HEK293T (cell line): ENCODE data around the gene TMEM165.
"Not testable (repeated sequence)": the region's sequence is repeated elsewhere in the genome, so short reads cannot be mapped to it uniquely, and the experiment has no call there.

ENCODE experiments used
- CTCF ChIA-PET: fragments of 350-600 bp; formaldehyde crosslinking; extraction: SDS; loops from one replicate; lab custom pipeline; 2021; ENCODE audit warnings: antibody characterized with exemption, inconsistent platforms; lab: Yijun Ruan, JAX
- POLR2A ChIA-PET: fragments of 350-600 bp; formaldehyde crosslinking; extraction: SDS; loops from one replicate; lab custom pipeline; 2020; ENCODE audit warnings: antibody characterized with exemption, inconsistent platforms; lab: Yijun Ruan, JAX
- DNase-seq: peaks from one replicate; pipeline ENCODE4 v3.0.0; 2012; ENCODE audit warnings: mixed read lengths; ENCODE audit errors: extremely low spot score
- ARNT ChIP-seq: fragments of 450-650 bp; IDR thresholded peaks from 2 replicates; pipeline ENCODE4 v1.6.1; 2017; ENCODE audit warnings: mild to moderate bottlenecking
- BHLHE40 ChIP-seq: fragments of 450-650 bp; IDR thresholded peaks from 2 replicates; pipeline ENCODE4 v1.6.1; 2016; ENCODE audit warnings: mild to moderate bottlenecking, moderate library complexity, borderline replicate concordance
- CTBP1 ChIP-seq: fragments of 450-650 bp; IDR thresholded peaks from 2 replicates; pipeline ENCODE4 v1.6.1; 2016; ENCODE audit warnings: borderline replicate concordance
- ELF4 ChIP-seq: fragments of 450-650 bp; IDR thresholded peaks from 2 replicates; pipeline ENCODE4 v1.6.1; 2017; ENCODE audit warnings: antibody characterized with exemption
- FOXA1 ChIP-seq: fragments of 450-650 bp; IDR thresholded peaks from 2 replicates; pipeline ENCODE4 v1.6.1; 2016; ENCODE audit warnings: mild to moderate bottlenecking
- FOXK2 ChIP-seq: fragments of 450-650 bp; IDR thresholded peaks from 2 replicates; pipeline ENCODE4 v1.6.1; 2016; ENCODE audit warnings: mild to moderate bottlenecking
- FOXM1 ChIP-seq: fragments of 450-650 bp; IDR thresholded peaks from 2 replicates; pipeline ENCODE4 v1.6.1; 2017; ENCODE audit warnings: mild to moderate bottlenecking, borderline replicate concordance
- HDGF ChIP-seq: fragments of 450-650 bp; IDR thresholded peaks from 2 replicates; pipeline ENCODE4 v1.6.1; 2017; ENCODE audit warnings: antibody characterized with exemption, borderline replicate concordance
- L3MBTL2 ChIP-seq: fragments of 450-650 bp; conservative IDR thresholded peaks from 2 replicates; pipeline ENCODE4 v1.6.1; 2016; ENCODE audit warnings: mild to moderate bottlenecking
- LEF1 ChIP-seq: fragments of 450-650 bp; IDR thresholded peaks from 2 replicates; pipeline ENCODE4 v1.6.1; 2017; ENCODE audit warnings: mild to moderate bottlenecking, borderline replicate concordance
- NFRKB ChIP-seq: fragments of 450-650 bp; IDR thresholded peaks from 2 replicates; pipeline ENCODE4 v1.6.1; 2016; ENCODE audit warnings: mild to moderate bottlenecking, moderate library complexity
- PKNOX1 ChIP-seq: fragments of 450-650 bp; IDR thresholded peaks from 2 replicates; pipeline ENCODE4 v1.6.1; 2016
- SP1 ChIP-seq: fragments of 450-650 bp; IDR thresholded peaks from 2 replicates; pipeline ENCODE4 v1.6.1; 2017
- SUZ12 ChIP-seq: fragments of 450-650 bp; IDR thresholded peaks from 2 replicates; pipeline ENCODE4 v1.6.1; 2016; ENCODE audit warnings: mild to moderate bottlenecking
- TARDBP ChIP-seq: fragments of 450-650 bp; IDR thresholded peaks from 2 replicates; pipeline ENCODE4 v1.6.1; 2016
- ZNF384 ChIP-seq: fragments of 450-650 bp; IDR thresholded peaks from 2 replicates; pipeline ENCODE4 v1.6.1; 2016

The TMEM165 gene

GRCh38 chr4:55351824-55352223 lies 43.9 kb upstream of the TMEM165 start:
- CTCF ChIA-PET = interaction anchor here (0.7 kb wide), 1 partner anchor 10 kb away, joined by 4 read pairs; no protein-coding TSS in a partner anchor
- no peak for DNase-seq
- TF ChIP-seq BHLHE40 (no peak), FOXM1 (no peak), ZNF384 (no peak), LEF1 (no peak), ARNT (no peak)
- POLR2A ChIA-PET = no interaction called here

GRCh38 chr4:55352726-55353125 lies 43.0 kb upstream of the TMEM165 start:
- TF ChIP-seq PKNOX1 (no peak), ARNT (no peak), ELF4 (no peak), FOXA1 (no peak), CTBP1 (no peak), BHLHE40 (no peak), NFRKB (no peak), SUZ12 (no peak), ZNF384 (no peak), LEF1 (no peak), SP1 (no peak), TARDBP (no peak), L3MBTL2 (no peak)
- CTCF ChIA-PET = interaction anchor here (0.5 kb wide), 1 partner anchor 1446 kb away, joined by 4 read pairs; no protein-coding TSS in a partner anchor
- no peak for DNase-seq
- POLR2A ChIA-PET = no interaction called here

- POLR2A ChIA-PET, CTCF ChIA-PET, DNase-seq: not testable (repeated sequence)
These were observed 42.5 kb upstream of the TMEM165 start for GRCh38 chr4:55353228-55353747.

GRCh38 chr4:55354648-55355047 lies 41.1 kb upstream of the TMEM165 start:
- no peak for DNase-seq
- ChIA-PET CTCF (no interaction called here), POLR2A (no interaction called here)
- TF ChIP-seq LEF1 = no peak
- TF ChIP-seq PKNOX1 = no peak
- TF ChIP-seq FOXA1 = no peak
- no peak for TF ChIP-seq HDGF
- no peak for TF ChIP-seq ARNT

GRCh38 chr4:55355555-55355954 lies 40.2 kb upstream of the TMEM165 start:
- DNase-seq = no peak
- CTCF ChIA-PET = no interaction called here
- POLR2A ChIA-PET = interaction anchor here (0.9 kb wide), 1 partner anchor 22 kb away, joined by 4 read pairs; no protein-coding TSS in a partner anchor
- TF ChIP-seq HDGF (no peak), ELF4 (no peak), PKNOX1 (no peak), NFRKB (no peak), FOXK2 (no peak), BHLHE40 (no peak), SUZ12 (no peak)

GRCh38 chr4:55356991-55357461 lies 38.7 kb upstream of the TMEM165 start:
- no peak for DNase-seq
- ChIA-PET POLR2A (no interaction called here), CTCF (interaction anchor here (1.1 kb wide), 1 partner anchor 11 kb away, joined by 4 read pairs; the partner anchor contains the start of gene SRD5A3)
- TF ChIP-seq ZNF384 (no peak), PKNOX1 (no peak), FOXM1 (no peak), BHLHE40 (no peak), ELF4 (no peak), HDGF (no peak), TARDBP (no peak), ARNT (no peak), CTBP1 (no peak), FOXK2 (no peak), FOXA1 (no peak)

- DNase-seq = no peak
- ChIA-PET POLR2A (no interaction called here), CTCF (no interaction called here)
- no peak for TF ChIP-seq SP1
- no peak for TF ChIP-seq ARNT
- TF ChIP-seq L3MBTL2 = no peak
- no peak for TF ChIP-seq LEF1
- no peak for TF ChIP-seq SUZ12
- no peak for TF ChIP-seq CTBP1
- TF ChIP-seq ELF4 = no peak
- no peak for TF ChIP-seq NFRKB
- no peak for TF ChIP-seq ZNF384
These were observed 37.5 kb upstream of the TMEM165 start for GRCh38 chr4:55358246-55358645.
